HG03342 (cell line): ENCODE measurements around the gene ANKS3.

Source experiments
- ATAC-seq: cut with Tn5 transposase; IDR thresholded peaks from one replicate; pipeline ENCODE4 v1.9.1; 2021; ENCODE audit warnings: mild to moderate bottlenecking, moderate library complexity; ENCODE audit not compliant: unreplicated experiment

The ANKS3 gene

DNA sequence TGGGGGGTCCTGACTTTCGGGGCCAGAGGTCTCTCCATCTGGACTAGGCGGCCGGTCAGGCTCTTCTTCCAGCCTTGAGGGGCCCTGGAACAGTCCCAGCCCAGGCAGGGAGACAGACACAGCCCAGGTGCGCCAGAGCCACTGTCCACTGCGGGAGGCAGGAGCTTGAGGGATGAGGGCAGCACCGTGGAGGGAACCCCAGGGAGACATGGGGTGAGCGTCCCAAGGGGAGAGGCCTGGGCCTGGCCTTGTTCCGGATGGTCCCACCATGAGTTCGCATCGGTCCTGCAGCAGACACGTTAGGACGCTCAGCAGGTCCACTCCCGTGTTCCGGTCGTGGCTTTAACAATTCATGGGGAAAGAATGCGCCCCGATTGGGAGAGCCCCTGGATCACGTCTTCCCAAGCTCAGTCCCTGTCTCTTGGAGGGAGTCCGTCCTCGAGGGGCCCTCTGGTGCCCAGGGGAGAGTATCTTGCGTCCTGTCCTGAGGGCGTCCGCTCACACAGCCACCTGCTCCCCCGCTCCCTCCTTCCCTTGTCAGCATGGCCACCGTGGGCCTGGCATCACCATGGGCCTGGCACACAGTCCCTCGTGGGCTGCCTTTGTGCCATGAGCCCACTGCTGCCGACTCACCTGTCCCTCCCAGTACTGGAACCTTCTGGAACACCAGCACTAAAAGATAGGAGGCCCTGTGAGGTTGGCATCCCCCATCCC is 47.4 kb downstream of the ANKS3 start:
- no peak for ATAC-seq

GRCh38 chr16:4685776-4686496 is 48.1 kb downstream of the ANKS3 start:
- ATAC-seq = no peak

- no peak for ATAC-seq
These were observed 48.8 kb downstream of the ANKS3 start for GRCh38 chr16:4685292-4685691.

GRCh38 chr16:4684763-4685162 is 49.3 kb downstream of the ANKS3 start:
- ATAC-seq = no peak

DNA sequence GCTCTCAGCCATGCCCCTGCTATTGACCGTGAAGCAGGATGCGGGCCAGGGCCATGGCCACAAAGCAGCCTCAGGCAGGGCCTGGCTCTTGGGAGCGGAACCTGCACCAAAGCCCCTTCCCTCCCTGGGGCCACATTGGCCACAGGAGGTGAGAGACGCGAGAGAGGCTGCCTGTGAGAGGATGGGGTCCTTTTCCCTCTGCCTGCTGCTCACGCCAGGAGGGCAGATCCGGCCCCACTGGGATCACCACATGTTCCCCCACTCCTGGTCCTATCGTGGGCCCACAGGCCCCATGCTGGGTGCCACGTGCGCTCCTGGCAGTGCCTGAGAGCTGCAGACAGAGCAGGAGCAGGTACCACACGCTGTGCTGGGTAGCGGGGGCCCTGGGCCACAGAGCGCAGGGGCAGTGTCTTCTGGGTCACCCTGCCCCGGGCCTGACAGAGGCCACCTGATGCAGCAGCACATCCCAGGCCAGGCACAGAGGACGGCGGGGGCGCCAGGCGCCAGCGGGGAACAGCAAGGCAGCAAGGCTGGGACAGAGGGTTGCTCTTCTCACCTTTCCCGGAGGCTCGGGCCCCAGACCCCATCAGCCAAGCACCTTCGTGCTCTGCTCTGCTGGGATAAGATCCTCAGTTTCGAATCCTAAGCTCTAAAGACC is 49.9 kb downstream of the ANKS3 start:
- no peak for ATAC-seq

DNA sequence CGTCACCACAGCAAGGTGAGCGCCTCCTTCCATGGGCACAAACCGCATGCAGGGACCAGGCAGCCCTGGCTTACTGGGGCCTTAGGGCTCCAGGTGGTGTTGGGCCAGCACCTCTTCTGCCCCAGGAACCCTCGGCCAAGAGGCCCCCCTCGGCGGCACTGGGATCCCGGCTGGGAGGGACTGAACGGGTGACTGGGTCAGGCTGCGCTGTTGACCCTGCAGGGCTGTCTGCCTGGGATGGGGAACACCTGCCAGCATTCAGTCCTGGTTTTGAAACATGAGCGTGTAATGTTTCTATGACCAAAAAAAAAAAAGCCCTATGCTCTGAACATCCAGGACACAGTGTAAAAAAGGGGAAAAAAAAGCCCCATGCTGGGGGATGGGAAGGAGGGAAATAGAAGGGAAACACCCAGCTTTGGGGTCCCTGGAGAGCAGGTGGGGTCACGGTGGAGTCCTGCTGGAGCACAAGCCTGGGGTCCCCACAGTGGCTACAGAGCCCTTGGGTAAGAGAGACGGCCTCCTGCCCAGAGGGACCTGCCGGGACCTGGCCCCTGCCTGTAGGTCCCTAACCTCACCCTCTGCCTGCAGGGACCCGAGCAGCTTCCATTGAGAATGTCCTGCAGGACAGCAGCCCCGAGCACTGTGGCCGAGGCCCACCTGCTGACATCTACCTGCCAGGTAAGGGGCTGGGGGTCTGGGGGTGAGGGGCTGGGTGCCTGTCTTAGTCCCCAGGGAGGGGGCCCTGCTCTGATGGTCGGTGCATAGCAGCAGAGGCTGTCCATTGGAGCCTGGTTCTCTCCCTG is 50.6 kb downstream of the ANKS3 start:
- ATAC-seq = no peak

DNA sequence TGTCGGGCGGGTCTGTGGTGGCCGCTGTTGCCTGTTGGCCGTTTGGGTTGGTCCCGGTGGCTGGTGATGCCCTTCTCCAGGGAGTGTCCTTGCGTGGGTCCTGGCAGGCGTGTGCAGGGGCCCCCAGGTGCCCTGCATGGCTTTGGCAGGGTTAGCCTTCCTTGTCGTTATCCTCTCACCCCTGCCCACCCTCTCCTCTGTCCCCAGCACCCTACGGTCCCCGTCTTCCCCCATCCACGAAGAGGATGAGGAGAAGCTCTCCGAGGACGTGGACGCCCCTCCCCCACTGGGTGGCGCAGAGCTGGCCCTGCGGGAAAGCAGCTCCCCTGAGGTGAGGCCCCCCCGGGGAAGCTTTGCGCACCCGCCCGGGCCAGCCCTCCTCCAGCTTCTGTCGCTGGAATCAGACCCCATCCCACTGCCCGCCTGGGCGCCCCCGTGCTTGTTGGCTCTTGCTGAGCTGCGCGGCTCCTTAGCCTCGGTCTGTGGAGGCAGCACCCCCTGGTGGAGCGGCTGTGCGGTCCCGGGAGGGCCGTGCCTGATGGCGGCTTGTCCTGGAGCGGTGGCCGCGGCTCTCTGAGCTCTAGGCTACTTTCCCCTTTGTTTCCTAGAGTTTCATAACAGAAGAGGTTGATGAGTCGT is 51.3 kb downstream of the ANKS3 start:
- ATAC-seq = no peak

GRCh38 chr16:4682084-4682591 is 51.9 kb downstream of the ANKS3 start:
- ATAC-seq = no peak

- ATAC-seq = no peak
These were observed 52.5 kb downstream of the ANKS3 start for GRCh38 chr16:4681471-4682083.

DNA sequence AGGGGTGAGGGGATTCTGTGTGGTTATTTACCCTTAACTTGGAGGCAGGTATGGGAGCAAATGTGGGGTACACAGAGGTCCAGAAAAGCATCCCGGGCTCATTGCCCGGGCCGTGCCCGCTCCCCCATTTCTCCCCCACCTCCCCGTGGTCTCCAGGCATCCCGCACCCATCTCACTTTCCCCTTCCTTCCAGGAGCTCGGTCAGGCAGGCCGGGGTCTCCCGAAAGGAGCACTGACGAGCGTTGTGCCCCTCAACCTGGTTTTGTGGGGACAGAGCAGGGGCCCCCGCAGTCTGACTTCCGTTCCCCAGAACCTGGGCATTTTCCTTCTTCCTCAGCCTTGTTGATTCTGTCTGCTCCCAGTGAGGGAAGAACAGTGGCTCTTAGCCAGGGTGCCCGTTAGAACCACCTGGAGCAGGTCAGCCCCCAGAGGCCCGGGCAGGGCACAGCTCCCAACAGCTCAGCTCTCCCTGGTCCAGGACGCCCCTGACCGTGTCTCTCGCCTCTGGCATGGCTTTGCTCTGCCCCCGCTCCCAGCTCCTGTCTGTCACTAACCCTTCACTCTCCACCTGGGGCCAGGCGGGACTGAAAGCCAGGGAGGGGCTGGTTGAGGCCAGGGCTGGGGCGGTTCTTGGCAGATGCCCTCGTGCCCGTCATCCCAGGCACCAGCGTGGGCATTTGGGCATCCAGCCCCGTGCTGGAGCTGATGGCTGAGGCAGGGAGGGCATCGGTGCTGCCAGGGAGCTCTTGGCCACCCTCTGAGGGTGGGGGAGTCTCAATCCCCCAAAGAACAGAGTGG is 53.2 kb downstream of the ANKS3 start:
- no peak for ATAC-seq

DNA sequence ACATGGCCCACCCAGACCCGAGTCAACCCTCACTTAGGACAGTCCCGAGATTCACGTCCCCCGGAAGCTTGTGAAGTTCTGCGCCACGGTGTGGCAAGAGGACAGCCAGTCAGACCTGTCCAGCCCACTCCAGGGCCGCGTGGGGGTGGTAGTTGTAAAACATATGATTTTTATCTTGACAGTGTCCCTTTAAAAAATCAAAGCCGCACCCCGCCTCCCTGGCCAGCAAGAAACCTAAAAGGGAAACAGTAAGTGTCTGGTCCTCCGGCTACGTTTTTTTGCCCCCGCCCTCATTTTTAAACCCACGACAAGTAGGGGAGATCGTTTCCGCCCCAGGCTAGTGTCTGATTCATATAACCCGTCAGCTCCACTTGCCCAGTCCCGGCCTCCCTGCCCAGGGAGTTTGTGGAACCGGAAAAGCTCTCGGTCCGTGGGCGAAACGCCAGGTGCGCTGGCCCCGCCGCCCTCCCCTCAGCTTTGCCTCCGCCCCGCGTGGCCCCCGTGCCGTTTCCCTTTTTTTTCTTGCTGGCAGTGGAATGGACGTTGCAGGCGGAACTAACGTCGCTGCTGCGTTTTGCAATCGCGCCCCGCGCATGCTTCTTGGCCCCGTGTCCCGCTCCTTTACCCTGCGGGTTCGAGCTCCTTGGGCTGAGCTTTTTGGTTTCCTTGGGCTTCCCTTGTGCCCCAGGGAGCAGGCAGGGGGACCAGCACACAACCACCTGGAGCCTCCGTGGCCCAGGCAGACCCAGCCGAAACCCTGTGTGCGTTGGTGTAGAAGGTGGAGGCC is 54.0 kb downstream of the ANKS3 start:
- no peak for ATAC-seq

DNA sequence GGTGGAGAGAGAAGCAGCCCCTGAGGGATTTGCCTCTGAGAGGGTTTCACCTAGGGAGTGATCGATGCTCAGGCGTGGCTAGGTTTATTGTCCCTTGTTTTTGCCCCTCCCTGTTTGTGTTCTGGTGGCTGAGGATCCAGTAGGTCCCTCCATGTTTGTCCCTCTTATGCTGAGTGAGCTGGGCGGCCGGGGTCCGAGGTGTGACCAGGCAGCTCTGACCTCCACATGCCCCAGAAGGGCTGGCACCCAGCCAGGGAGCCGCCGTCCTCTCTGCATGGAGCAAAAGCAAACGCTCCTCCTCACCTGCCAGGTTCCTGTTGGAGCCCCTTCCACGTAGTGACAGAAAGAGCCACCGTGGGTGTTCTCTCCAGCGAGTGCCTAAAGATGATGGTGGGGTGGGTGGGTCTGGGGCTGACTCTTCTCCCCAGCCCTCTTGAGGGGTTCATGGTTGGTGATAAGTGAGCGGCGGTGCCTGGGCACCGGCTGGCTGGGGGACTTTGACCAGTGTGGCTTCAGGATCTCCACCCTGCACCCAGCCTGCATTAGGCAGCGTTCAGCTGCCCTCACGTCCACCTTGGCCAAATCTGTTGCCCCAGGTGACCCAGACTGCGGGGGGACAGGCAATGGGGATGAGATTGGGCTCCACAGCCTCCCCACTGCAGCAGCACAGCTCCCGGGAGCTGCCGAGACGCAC is 54.8 kb downstream of the ANKS3 start:
- ATAC-seq = no peak

DNA sequence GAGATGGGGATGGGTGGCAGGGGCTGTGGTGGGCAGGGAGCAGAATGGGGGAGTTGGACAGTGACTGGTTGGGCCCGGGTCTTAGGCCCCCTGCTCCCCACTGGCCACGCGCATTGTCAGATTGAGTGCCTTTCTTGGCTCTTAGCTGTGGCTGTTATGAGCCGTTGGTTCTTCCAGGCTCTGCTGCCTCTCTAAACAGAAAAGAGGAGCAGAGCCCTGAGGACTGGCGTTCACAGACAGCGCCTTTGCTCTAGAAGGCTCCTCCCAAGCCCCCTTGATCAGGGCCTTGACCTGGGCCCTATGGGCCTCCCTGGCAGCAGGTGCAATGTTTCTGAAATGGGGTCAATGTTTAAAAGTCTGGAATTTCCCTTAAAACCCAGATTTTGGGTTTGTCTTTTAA is 55.5 kb downstream of the ANKS3 start:
- no peak for ATAC-seq

DNA sequence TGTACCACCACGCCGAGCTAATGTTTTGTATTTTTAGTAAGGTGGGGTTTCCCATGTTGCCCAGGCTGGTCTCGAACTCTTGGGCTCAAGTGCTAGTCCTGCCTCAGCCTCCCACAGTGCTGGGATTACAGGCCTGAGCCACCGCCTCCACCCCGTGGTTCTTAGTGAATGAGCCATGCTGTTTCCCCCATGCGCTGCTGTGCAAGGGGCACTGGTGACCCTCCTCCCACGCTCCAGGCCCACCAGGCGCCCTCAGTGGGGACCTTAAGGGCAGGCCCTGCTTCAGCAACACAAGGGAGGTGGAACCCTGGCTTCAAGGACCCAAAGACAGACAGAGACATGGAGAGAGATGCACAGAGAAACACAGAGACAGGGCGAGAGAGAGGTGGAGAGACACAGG is 56.1 kb downstream of the ANKS3 start:
- no peak for ATAC-seq

GRCh38 chr16:4677390-4677789 is 56.7 kb downstream of the ANKS3 start:
- no peak for ATAC-seq

GRCh38 chr16:4676831-4677230 is 57.2 kb downstream of the ANKS3 start:
- ATAC-seq = no peak

- no peak for ATAC-seq
These were observed 57.9 kb downstream of the ANKS3 start for GRCh38 chr16:4675864-4676786.
